Measurements from ENCODE around the gene ARHGAP25.

- TF ChIP-seq PKNOX1 (IDR thresholded peaks at IDR 0.05): no peak
- TF ChIP-seq RCOR1 (conservative IDR thresholded peaks at IDR 0.05; ENCODE audit: low read depth, low read length): no peak
- no peak for TF ChIP-seq CTCF (IDR thresholded peaks at IDR 0.05 in 2 of 3, conservative IDR thresholded peaks at IDR 0.05 in 1 of 3; ENCODE audit: control insufficient read depth in 2 of 3, extremely low read depth in 1 of 3, insufficient read depth in 1 of 3, low read depth in 3 of 3, low read length in 3 of 3)
- no peak for TF ChIP-seq E2F4 (IDR thresholded peaks at IDR 0.05; ENCODE audit: low read depth, low read length)
- no peak for TF ChIP-seq SUZ12 (IDR thresholded peaks at IDR 0.05; ENCODE audit: unreplicated experiment)
- TF ChIP-seq PBX3 (IDR thresholded peaks at IDR 0.05; ENCODE audit: insufficient replicate concordance, low read depth, low read length): no peak
These were observed 19.7 kb upstream of the ARHGAP25 start for GRCh38 chr2:68714866-68715265.

Measured in GM12878 (cell line).